ENCODE results near the gene FAM181A. TPM values are rescaled to one million over a fixed set of nuclear protein-coding genes. Genes with fewer than 3 reads are reported as not detected.
A peak's percentile ranks its signal among the peaks of the same experiment; 100 is the strongest.

The FAM181A gene
- total and polyA plus RNA-seq, 8 donors, result not detected

DNA sequence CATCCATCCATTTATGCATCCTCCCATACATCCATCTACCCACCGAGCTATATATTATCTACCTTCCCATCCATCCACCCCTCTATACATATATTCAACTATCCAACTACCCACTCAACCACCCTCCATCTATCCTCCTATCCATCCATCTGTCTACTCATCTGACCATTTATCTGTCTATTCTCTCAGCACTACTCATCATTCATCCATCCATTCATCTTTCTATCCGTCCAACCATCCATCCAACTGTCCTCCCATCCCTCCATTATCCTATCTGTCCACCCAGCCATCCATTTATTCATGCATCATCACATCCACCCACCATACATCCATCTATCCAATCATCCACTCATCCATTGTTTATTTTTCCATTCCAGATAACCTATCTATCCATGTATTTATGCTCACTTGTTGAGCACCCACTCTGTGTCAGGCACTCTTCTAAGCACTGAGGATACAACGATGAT is 37.7 kb downstream of the FAM181A start:
- H3K4me1 ChIP-seq, result peaks cover 11 to 81% (median 39%) of the 10 kb centered on the region in 4 donors

GRCh38 chr14:93965287-93965821 is 38.2 kb downstream of the FAM181A start:
- Histone ChIP-seq H3K27me3 (no peaks in the 10 kb centered on the region), H3K36me3 (no peaks in the 10 kb centered on the region), H3K4me1 (peaks cover 6 to 81% (median 40%) of the 10 kb centered on the region in 4 donors), H3K9me3 (no peaks in the 10 kb centered on the region), H3K27ac (peak overlapping the region in 4 of 5 donors; percentile 52 to 90 (median 66)), H3K4me3 (no peak overlapping the region)
- TF ChIP-seq POLR2AphosphoS5 (IDR thresholded peaks at IDR 0.05) (peak in 2 of 3 donors; percentile 8 to 45), CTCF (IDR thresholded peaks at IDR 0.05) (no peak), POLR2A (IDR thresholded peaks at IDR 0.05) (no peak), EP300 (IDR thresholded peaks at IDR 0.05) (no peak)
- no peak for DNase-seq
- intact Hi-C loops (cut with DNase I; ENCODE audit: low total_unique reads), result no loop called here
- 57 to 67% (median 62%) methylated on average over 3 of the region's 3 CpGs for WGBS, 5 donors

More for the DNA sequence above, 37.7 kb downstream of the FAM181A start:
- DNase-seq, result no peak
- TF ChIP-seq POLR2A (IDR thresholded peaks at IDR 0.05) (no peak), POLR2AphosphoS5 (IDR thresholded peaks at IDR 0.05) (no peak), EP300 (IDR thresholded peaks at IDR 0.05) (no peak), CTCF (IDR thresholded peaks at IDR 0.05) (no peak)
- no peaks in the 10 kb centered on the region for H3K9me3 ChIP-seq
- H3K27ac ChIP-seq, result peak overlapping the region in 3 of 5 donors; percentile 16 to 73 (median 44)
- intact Hi-C loops (cut with DNase I; ENCODE audit: low total_unique reads), result no loop called here
- WGBS, 5 donors, result 90 to 97% (median 92%) methylated on average over 3 of the region's 3 CpGs
- H3K4me3 ChIP-seq, result no peak overlapping the region
- H3K36me3 ChIP-seq, result no peaks in the 10 kb centered on the region
- no peaks in the 10 kb centered on the region for H3K27me3 ChIP-seq

DNA sequence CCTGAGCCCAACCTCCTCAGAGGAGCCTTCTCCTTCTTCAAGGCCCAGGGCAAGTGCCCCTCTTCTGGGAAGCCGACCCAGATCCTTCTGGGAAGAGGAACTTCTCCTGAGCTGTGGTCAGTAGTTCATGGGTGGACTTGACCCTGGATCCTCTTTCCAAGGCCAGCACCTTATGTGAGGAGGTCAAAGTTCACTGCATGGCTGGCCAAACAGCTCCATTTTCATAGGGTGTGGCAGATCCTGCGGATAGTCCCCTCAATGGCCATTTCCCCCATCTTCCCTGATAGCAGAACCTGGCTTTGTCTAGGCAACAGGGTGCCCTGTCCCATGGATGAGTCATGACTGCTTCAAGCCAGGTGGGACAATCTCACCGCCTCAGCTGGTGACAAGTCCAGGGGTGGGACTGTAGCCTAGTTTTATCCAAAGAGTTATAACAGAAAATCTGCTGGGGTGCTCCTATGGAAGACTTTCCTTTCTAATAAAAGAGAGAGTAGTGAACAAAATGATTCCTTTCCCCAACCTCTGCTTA is 38.9 kb downstream of the FAM181A start:
- intact Hi-C loops (cut with DNase I; ENCODE audit: low total_unique reads), result no loop called here
- TF ChIP-seq CTCF (IDR thresholded peaks at IDR 0.05) (no peak), POLR2A (IDR thresholded peaks at IDR 0.05) (no peak), EP300 (IDR thresholded peaks at IDR 0.05) (no peak), POLR2AphosphoS5 (IDR thresholded peaks at IDR 0.05) (no peak)
- no peak overlapping the region for H3K4me3 ChIP-seq
- H3K27me3 ChIP-seq, result no peaks in the 10 kb centered on the region
- peaks cover 7 to 85% (median 44%) of the 10 kb centered on the region in 4 donors for H3K4me1 ChIP-seq
- H3K9me3 ChIP-seq, result no peaks in the 10 kb centered on the region
- DNase-seq, result no peak
- H3K36me3 ChIP-seq, result no peaks in the 10 kb centered on the region
- H3K27ac ChIP-seq, result peak overlapping the region in 4 of 5 donors; percentile 52 to 90 (median 66)
- 91 to 95% (median 92%) methylated on average over 2 to 3 of the region's 3 CpGs for WGBS, 5 donors

GRCh38 chr14:93967637-93968250 is 40.6 kb downstream of the FAM181A start:
- TF ChIP-seq POLR2AphosphoS5 (IDR thresholded peaks at IDR 0.05), result no peak
- TF ChIP-seq POLR2A (IDR thresholded peaks at IDR 0.05), result no peak
- no peak for TF ChIP-seq EP300 (IDR thresholded peaks at IDR 0.05)
- no peak for TF ChIP-seq CTCF (IDR thresholded peaks at IDR 0.05)
- DNase-seq, result no peak
- no peaks in the 10 kb centered on the region for H3K9me3 ChIP-seq
- H3K4me3 ChIP-seq, result no peak overlapping the region
- H3K27me3 ChIP-seq, result no peaks in the 10 kb centered on the region
- H3K27ac ChIP-seq, result peak overlapping the region in 2 of 5 donors; percentile 73 to 90
- WGBS, 5 donors, result 69 to 81% (median 72%) methylated on average over 10 of the region's 10 CpGs
- intact Hi-C loops (cut with DNase I; ENCODE audit: low total_unique reads), result no loop called here
- H3K36me3 ChIP-seq, result no peaks in the 10 kb centered on the region
- H3K4me1 ChIP-seq, result peaks cover 10 to 86% (median 44%) of the 10 kb centered on the region in 4 donors

Measured in stomach (tissue), 9 donors.